Spleen (tissue), 11 donors: ENCODE data around the gene ANOS1. TPM values are rescaled to one million over a fixed set of nuclear protein-coding genes. Genes with fewer than 3 reads are reported as not detected.
A peak's percentile ranks its signal among the peaks of the same experiment; 100 is the strongest.

Source experiments
- DNase-seq: peaks from one replicate; pipeline ENCODE4 v3.0.0-alpha.2; 2020
- H3K27ac ChIP-seq, 8 donors: fragments of 200-600 bp; sonication (generic) in 7 of 8; 1 replicate in 4 of 8; 2 replicates in 4 of 8; pipeline versions ENCODE4 v1.5.0 to v1.8.0; 2016 to 2021; ENCODE audit warnings: inconsistent platforms in 4 of 8, mild to moderate bottlenecking in 4 of 8, moderate library complexity in 1 of 8
- H3K27me3 ChIP-seq, 7 donors: fragments of 200-600 bp; sonication (generic) in 6 of 7; replicated peaks in 1 of 7; 1 replicate in 4 of 7; 2 replicates in 3 of 7; pipeline versions ENCODE4 v1.5.0 to v1.8.0; 2016 to 2021; ENCODE audit warnings: inconsistent platforms in 3 of 7, mild to moderate bottlenecking in 1 of 7
- H3K36me3 ChIP-seq, 6 donors: fragments of 200-600 bp; sonication (generic) in 5 of 6; 1 replicate in 4 of 6; 2 replicates in 2 of 6; pipeline versions ENCODE4 v1.5.0 to v1.8.0; 2016 to 2021; ENCODE audit warnings: inconsistent platforms in 2 of 6
- H3K4me1 ChIP-seq, 6 donors: fragments of 200-600 bp; sonication (generic) in 5 of 6; 1 replicate in 3 of 6; 2 replicates in 3 of 6; pipeline versions ENCODE4 v1.5.0 to v1.8.0; 2016 to 2021; ENCODE audit warnings: inconsistent platforms in 3 of 6
- H3K4me3 ChIP-seq, 8 donors: fragments of 200-600 bp; sonication (generic) in 7 of 8; 1 replicate in 4 of 8; 2 replicates in 4 of 8; pipeline versions ENCODE4 v1.5.0 to v1.8.0; 2016 to 2021; ENCODE audit warnings: inconsistent platforms in 4 of 8, mild to moderate bottlenecking in 4 of 8, moderate library complexity in 2 of 8
- H3K9me3 ChIP-seq, 8 donors: fragments of 200-600 bp; sonication (generic) in 7 of 8; 1 replicate in 4 of 8; 2 replicates in 4 of 8; pipeline versions ENCODE4 v1.5.0 to v1.8.0; 2016 to 2021; ENCODE audit warnings: inconsistent platforms in 4 of 8
- POLR2A ChIP-seq, 3 donors: fragments of 450-650 bp; IDR thresholded peaks; one replicate each; pipeline ENCODE4 v1.5.1; 2017; ENCODE audit warnings: antibody characterized with exemption in 3 of 3, mild to moderate bottlenecking in 1 of 3
- POLR2AphosphoS5 ChIP-seq, 3 donors: sonication (generic); formaldehyde crosslinking; IDR thresholded peaks; one replicate each; pipeline ENCODE4 v1.5.1; 2017; ENCODE audit warnings: antibody characterized with exemption in 3 of 3
- WGBS, 5 donors: extraction: QIAGEN DNeasy Blood & Tissue Kit in 3 of 5; methylation state at CpG; one replicate each; pipeline versions ENCODE4 v1.1.5 to v1.1.7; 2013 to 2018; 5-methylcytosine and 5-hydroxymethylcytosine counted together
- intact Hi-C: fragments of 100-400 bp; cut with DNase I; formaldehyde crosslinking; loops from one replicate; pipeline ENCODE4 v1.15.0; 2023; ENCODE audit warnings: low total_unique reads
- polyA plus RNA-seq, 3 donors: library from polyadenylated mRNA; stranded (reverse); fragments of 200-250 nt; gene quantifications; one replicate each; pipeline ENCODE4 v1.2.1, GENCODE V29; 2013
- total RNA-seq, 7 donors: library from RNA; depleted of rRNA in 3 of 7; stranded (reverse); fragments of >200 nt in 3 of 7; fragmentation: NEBNext Ultra II Directional in 4 of 7; extraction: Animal tissue kit (Norgen Biotek cat#: 25700) in 4 of 7; gene quantifications; one replicate each; pipeline versions ENCODE4 v1.1.0 to v1.2.1, GENCODE V29; 2016 to 2021
- TF ChIP-seq, protein P1 (sequence below), 11 experiments: fragments of 200-600 bp in 7 of 11; fragments of 450-650 bp in 4 of 11; sonication (generic) in 4 of 11; IDR thresholded peaks in 8 of 11; conservative IDR thresholded peaks in 3 of 11; 1 replicate in 7 of 11; 2 replicates in 4 of 11; pipeline versions ENCODE4 v1.4.0 to v1.8.0; 2016 to 2021; ENCODE audit warnings: antibody characterized with exemption in 11 of 11, inconsistent platforms in 4 of 11, mild to moderate bottlenecking in 1 of 11
- donor health status: healthy with polysubstance abuse.
- donor health status: DM: no; HTN: no; CAD: no; lungs with moderate emphysema.
- donor health status: DM: no; HTN: no; CAD: no.
- donor health status: Bipolar disorder and iron deficiency.
- donor health status: healthy.
- donor health status: DM: no; HTN: no; CAD: no.
- donor health status: DM: yes; HTN: yes; CAD: no.

The ANOS1 gene
- total and polyA plus RNA-seq, 10 donors, result 0.26 to 3.9 (median 0.91) TPM

DNA sequence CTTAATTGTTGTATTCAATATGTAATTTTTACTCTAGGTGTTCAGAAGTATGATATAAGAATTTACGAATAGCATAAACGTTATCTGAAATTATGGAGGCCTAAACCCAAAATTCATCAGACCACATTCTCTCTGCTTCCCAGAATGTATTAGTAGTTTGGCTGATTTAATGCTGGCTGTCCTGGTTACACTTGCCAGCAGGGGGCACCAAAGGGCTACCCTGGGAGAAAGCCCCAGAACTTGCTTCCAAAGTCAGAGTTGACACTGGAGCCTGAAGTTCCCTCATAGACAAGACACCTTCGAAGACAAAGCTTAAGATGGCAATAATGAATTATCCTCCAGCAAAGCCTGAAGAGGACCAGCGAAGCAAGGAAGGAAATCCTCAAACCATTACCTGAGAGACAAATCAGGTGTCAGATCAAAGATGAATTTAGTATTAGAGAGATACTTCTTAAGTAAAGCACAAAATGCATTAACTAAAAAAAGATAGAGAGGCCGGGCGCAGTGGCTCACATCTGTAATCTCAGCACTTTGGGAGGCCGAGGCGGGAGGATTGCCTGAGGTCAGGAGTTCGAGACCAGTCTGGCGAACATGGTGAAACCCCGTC lies 11.3 kb upstream of the ANOS1 start:
- no peak overlapping the region for H3K27ac ChIP-seq
- DNase-seq, result peak; percentile 85
- 66 to 72% (median 71%) methylated on average over 11 of the region's 11 CpGs for WGBS, 5 donors
- no peak overlapping the region for H3K4me3 ChIP-seq
- no peak for TF ChIP-seq POLR2AphosphoS5 (IDR thresholded peaks at IDR 0.05)
- TF ChIP-seq, protein P1, sequence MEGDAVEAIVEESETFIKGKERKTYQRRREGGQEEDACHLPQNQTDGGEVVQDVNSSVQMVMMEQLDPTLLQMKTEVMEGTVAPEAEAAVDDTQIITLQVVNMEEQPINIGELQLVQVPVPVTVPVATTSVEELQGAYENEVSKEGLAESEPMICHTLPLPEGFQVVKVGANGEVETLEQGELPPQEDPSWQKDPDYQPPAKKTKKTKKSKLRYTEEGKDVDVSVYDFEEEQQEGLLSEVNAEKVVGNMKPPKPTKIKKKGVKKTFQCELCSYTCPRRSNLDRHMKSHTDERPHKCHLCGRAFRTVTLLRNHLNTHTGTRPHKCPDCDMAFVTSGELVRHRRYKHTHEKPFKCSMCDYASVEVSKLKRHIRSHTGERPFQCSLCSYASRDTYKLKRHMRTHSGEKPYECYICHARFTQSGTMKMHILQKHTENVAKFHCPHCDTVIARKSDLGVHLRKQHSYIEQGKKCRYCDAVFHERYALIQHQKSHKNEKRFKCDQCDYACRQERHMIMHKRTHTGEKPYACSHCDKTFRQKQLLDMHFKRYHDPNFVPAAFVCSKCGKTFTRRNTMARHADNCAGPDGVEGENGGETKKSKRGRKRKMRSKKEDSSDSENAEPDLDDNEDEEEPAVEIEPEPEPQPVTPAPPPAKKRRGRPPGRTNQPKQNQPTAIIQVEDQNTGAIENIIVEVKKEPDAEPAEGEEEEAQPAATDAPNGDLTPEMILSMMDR (IDR thresholded peaks at IDR 0.05 in 8 of 11, conservative IDR thresholded peaks at IDR 0.05 in 3 of 11), result peak; percentile 17 to 72 (median 54)
- TF ChIP-seq POLR2A (IDR thresholded peaks at IDR 0.05), result no peak
- H3K4me1 ChIP-seq, result no peaks in the 10 kb centered on the region
- peaks cover 0 to 19% (median 0%) of the 10 kb centered on the region in 7 donors for H3K27me3 ChIP-seq
- intact Hi-C loops, result no loop called here
- H3K36me3 ChIP-seq, result no peaks in the 10 kb centered on the region
- H3K9me3 ChIP-seq, result no peaks in the 10 kb centered on the region

DNA sequence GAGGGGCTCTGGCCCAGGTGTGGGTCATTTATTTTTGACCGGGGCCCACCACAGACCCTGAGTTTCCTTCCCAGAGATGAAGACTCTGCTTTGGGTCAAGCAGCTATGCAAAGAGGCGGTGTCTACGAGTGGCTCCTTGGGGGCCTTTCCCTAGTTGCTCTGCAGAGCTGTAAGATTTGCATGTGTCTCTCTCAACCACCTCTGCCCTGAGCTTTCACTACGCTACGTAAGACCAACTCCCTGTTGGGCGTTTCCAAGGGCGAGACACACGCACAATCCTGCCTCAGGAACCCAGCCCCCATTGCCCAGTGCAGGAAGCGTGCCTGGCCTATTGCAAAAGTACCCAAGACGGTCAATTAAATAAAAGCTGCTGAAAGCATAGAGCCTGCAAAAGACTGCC lies 10.0 kb upstream of the ANOS1 start:
- no peak for DNase-seq
- TF ChIP-seq POLR2A (IDR thresholded peaks at IDR 0.05) (no peak), POLR2AphosphoS5 (IDR thresholded peaks at IDR 0.05) (no peak)
- TF ChIP-seq, protein P1 (IDR thresholded peaks at IDR 0.05 in 8 of 11, conservative IDR thresholded peaks at IDR 0.05 in 3 of 11), result no peak
- peaks cover 0 to 23% (median 0%) of the 10 kb centered on the region in 7 donors for H3K27me3 ChIP-seq
- H3K4me3 ChIP-seq, result no peak overlapping the region
- intact Hi-C loops, result no loop called here
- no peaks in the 10 kb centered on the region for H3K9me3 ChIP-seq
- no peaks in the 10 kb centered on the region for H3K36me3 ChIP-seq
- no peaks in the 10 kb centered on the region for H3K4me1 ChIP-seq
- H3K27ac ChIP-seq, result no peak overlapping the region
- 75 to 90% (median 76%) methylated on average over 4 to 10 of the region's 10 CpGs for WGBS, 5 donors

DNA sequence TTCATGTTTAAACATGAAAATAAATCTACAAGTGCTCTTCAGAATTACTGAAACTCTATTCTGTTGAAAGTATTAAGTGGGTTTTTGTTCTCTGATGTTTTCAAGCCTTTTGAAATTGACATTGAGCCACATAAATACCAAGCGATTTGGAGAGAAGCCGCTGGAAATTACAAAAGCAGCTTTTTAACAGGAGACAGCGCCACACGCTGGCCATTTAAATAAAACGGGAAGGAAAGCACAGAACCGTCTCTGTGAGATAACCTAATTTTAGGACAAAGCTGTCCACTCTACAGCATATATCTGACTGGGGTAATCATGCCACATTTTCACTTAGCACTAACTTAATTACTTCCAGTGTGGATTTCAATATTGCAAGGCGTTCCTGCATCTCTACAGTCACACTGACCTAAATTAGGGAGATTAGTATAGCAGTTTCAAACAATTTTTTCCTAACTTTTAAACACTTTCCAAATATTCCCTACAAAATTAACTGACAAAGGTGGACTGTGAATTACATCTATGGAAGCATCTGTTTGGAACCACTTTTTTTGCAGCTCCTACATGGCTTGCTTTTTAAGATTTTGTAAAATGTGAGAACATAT lies 6.8 kb upstream of the ANOS1 start:
- Histone ChIP-seq H3K27ac (no peak overlapping the region), H3K36me3 (no peaks in the 10 kb centered on the region), H3K4me3 (no peak overlapping the region), H3K4me1 (no peaks in the 10 kb centered on the region), H3K9me3 (no peaks in the 10 kb centered on the region), H3K27me3 (peaks cover 0 to 28% (median 0%) of the 10 kb centered on the region in 7 donors)
- intact Hi-C loops, result loop anchor here (5.0 kb wide), 1 partner anchor 741 kb away; no protein-coding TSS in a partner anchor
- no peak for TF ChIP-seq POLR2A (IDR thresholded peaks at IDR 0.05)
- TF ChIP-seq, protein P1 (IDR thresholded peaks at IDR 0.05 in 8 of 11, conservative IDR thresholded peaks at IDR 0.05 in 3 of 11), result peak in 7 of 11 experiments; percentile 27 to 58 (median 49)
- DNase-seq, result no peak
- 0 to 4% (median 1%) methylated on average over 7 of the region's 7 CpGs for WGBS, 5 donors

DNA sequence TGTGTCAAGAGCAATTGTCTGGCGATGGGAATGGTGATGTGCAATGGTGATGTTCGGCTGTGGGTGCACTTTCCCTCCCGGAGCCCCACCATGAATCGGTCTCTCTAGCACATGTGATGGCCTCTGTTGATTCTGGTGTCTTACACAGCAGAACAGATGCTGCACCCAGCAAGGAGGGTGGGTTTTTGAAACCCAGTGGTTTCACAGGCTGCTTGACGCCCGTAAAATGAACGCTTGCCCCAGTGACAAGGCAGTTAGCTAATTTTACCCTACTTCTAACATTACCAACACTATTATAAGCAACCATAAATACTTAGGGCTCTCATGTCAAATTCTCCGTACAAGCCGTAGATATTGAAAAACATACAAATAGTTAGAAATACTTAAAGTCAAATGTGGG lies 5.9 kb upstream of the ANOS1 start:
- 83 to 92% (median 88%) methylated on average over 9 of the region's 9 CpGs for WGBS, 5 donors
- H3K27me3 ChIP-seq, result peaks cover 0 to 36% (median 0%) of the 10 kb centered on the region in 7 donors
- intact Hi-C loops, result loop anchor here (5.0 kb wide), 1 partner anchor 741 kb away; no protein-coding TSS in a partner anchor
- no peak for DNase-seq
- no peak overlapping the region for H3K27ac ChIP-seq
- no peaks in the 10 kb centered on the region for H3K9me3 ChIP-seq
- no peaks in the 10 kb centered on the region for H3K4me1 ChIP-seq
- H3K4me3 ChIP-seq, result no peak overlapping the region
- TF ChIP-seq POLR2A (IDR thresholded peaks at IDR 0.05) (no peak), POLR2AphosphoS5 (IDR thresholded peaks at IDR 0.05) (no peak)
- TF ChIP-seq, protein P1 (IDR thresholded peaks at IDR 0.05 in 8 of 11, conservative IDR thresholded peaks at IDR 0.05 in 3 of 11), result no peak
- H3K36me3 ChIP-seq, result no peaks in the 10 kb centered on the region
